GM12864 (cell line): ENCODE measurements around the gene RELN.

Source experiments
- DNase-seq: peaks from one replicate; pipeline ENCODE4 v3.0.0-alpha.2; 2011; ENCODE audit warnings: low read depth
- H3K4me3 ChIP-seq: 2 replicates; pipeline ENCODE4 v1.5.1; 2011; ENCODE audit warnings: mild to moderate bottlenecking, low read depth, low read length, control low read depth
- CTCF ChIP-seq: IDR thresholded peaks from 2 replicates; pipeline ENCODE4 v1.5.1; 2011; ENCODE audit warnings: low read depth, mild to moderate bottlenecking, moderate library complexity, low read length, control low read depth, inconsistent platforms; ENCODE audit errors: missing control alignments

The RELN gene

GRCh38 chr7:103993551-103993950 lies 4.1 kb upstream of the RELN start:
- H3K4me3 ChIP-seq: no peak overlapping the region
- TF ChIP-seq CTCF: no peak
- no peak for DNase-seq

- TF ChIP-seq CTCF: no peak
- no peak overlapping the region for H3K4me3 ChIP-seq
- no peak for DNase-seq
Measured at GRCh38 chr7:103991406-103991805, 1.9 kb upstream of the RELN start.

GRCh38 chr7:103990991-103991390 lies 1.5 kb upstream of the RELN start:
- no peak for DNase-seq
- no peak for TF ChIP-seq CTCF
- H3K4me3 ChIP-seq: no peak overlapping the region

GRCh38 chr7:103989785-103990767 lies 618 bp upstream of the RELN start:
- peak overlapping the region; percentile 12 for H3K4me3 ChIP-seq
- peak; percentile 12 for TF ChIP-seq CTCF
- no peak for DNase-seq

- TF ChIP-seq CTCF: no peak
- no peak overlapping the region for H3K4me3 ChIP-seq
- DNase-seq: no peak
Measured at GRCh38 chr7:103988468-103989199, 824 bp downstream of the RELN start.

GRCh38 chr7:103987451-103987850 lies 2.0 kb downstream of the RELN start:
- no peak for DNase-seq
- H3K4me3 ChIP-seq: no peak overlapping the region
- TF ChIP-seq CTCF: no peak
